Activated naive CD8-positive, alpha-beta T cell treated with anti-CD3 and anti-CD28 coated beads, Interleukin-2, amount 50 U/mL, for 16 hours (primary cell): ENCODE data around the gene DGKQ.
"Not testable (repeated sequence)": the region's sequence is repeated elsewhere in the genome, so short reads cannot be mapped to it uniquely, and the experiment has no call there.

ENCODE experiments used
- DNase-seq: peaks from one replicate; pipeline ENCODE4 v3.0.0-alpha.2; 2020; ENCODE audit warnings: low read depth, low spot score

DGKQ gene

GRCh38 chr4:951186-951585 is 22.2 kb downstream of the DGKQ start:
- no peak for DNase-seq

GRCh38 chr4:950136-951020 is 23.0 kb downstream of the DGKQ start:
- DNase-seq: no peak

GRCh38 chr4:949656-950055 is 23.7 kb downstream of the DGKQ start:
- no peak for DNase-seq

- no peak for DNase-seq
These were observed 24.5 kb downstream of the DGKQ start for GRCh38 chr4:948936-949300.

GRCh38 chr4:948101-948935 is 25.1 kb downstream of the DGKQ start:
- no peak for DNase-seq

GRCh38 chr4:947491-947971 is 25.8 kb downstream of the DGKQ start:
- DNase-seq: no peak

GRCh38 chr4:946517-947471 is 26.6 kb downstream of the DGKQ start:
- DNase-seq: no peak

- DNase-seq: no peak
These were observed 27.3 kb downstream of the DGKQ start for GRCh38 chr4:946103-946450.

- DNase-seq: no peak
These were observed 27.9 kb downstream of the DGKQ start for GRCh38 chr4:945274-946102.

- not testable (repeated sequence) for DNase-seq
These were observed 33.9 kb downstream of the DGKQ start for GRCh38 chr4:939508-939907.

GRCh38 chr4:932713-933070 is 40.7 kb downstream of the DGKQ start:
- no peak for DNase-seq

- peak; percentile 85 for DNase-seq
These were observed 41.2 kb downstream of the DGKQ start, which contains the start of the genes GAK and TMEM175 for GRCh38 chr4:931960-932712. TSS of gene GAK (minus strand) at chr4:932316. CDS start at chr4:932187, 129 bp downstream. TSS of gene TMEM175 (plus strand) at chr4:932460. CDS start at chr4:947740, 15,280 bp downstream.

- DNase-seq: no peak
These were observed 42.0 kb downstream of the DGKQ start for GRCh38 chr4:931194-931959.

GRCh38 chr4:930827-931193 is 42.6 kb downstream of the DGKQ start:
- DNase-seq: no peak

GRCh38 chr4:930028-930551 is 43.3 kb downstream of the DGKQ start:
- no peak for DNase-seq

GRCh38 chr4:929096-929765 is 44.1 kb downstream of the DGKQ start:
- no peak for DNase-seq

GRCh38 chr4:927566-927965 is 45.8 kb downstream of the DGKQ start:
- not testable (repeated sequence) for DNase-seq

- DNase-seq: no peak
These were observed 46.8 kb downstream of the DGKQ start for GRCh38 chr4:926538-926937.
